Lower lobe of right lung (tissue), 2 donors: ENCODE measurements around the gene NOD1. TPM values are rescaled to one million over a fixed set of nuclear protein-coding genes. Genes with fewer than 3 reads are reported as not detected.

Source experiments
- ATAC-seq, 2 donors: fragments of 200-7000 bp; cut with Tn5 transposase; one replicate each; pipeline ENCODE4 v1.9.1; 2020 to 2022; ENCODE audit warnings: mild to moderate bottlenecking in 2 of 2, moderate library complexity in 2 of 2
- DNase-seq: peaks from one replicate; pipeline ENCODE4 v3.0.0-alpha.2; 2020
- H3K27ac ChIP-seq: fragments of 200-600 bp; one replicate; pipeline ENCODE4 v1.8.0; 2022
- H3K27me3 ChIP-seq: fragments of 200-600 bp; one replicate; pipeline ENCODE4 v1.8.0; 2022; ENCODE audit warnings: low read depth
- H3K36me3 ChIP-seq: fragments of 200-600 bp; one replicate; pipeline ENCODE4 v1.8.0; 2022; ENCODE audit warnings: mild to moderate bottlenecking
- H3K4me1 ChIP-seq: fragments of 200-600 bp; one replicate; pipeline ENCODE4 v1.8.0; 2022
- H3K4me3 ChIP-seq: fragments of 200-600 bp; one replicate; pipeline ENCODE4 v1.8.0; 2022; ENCODE audit warnings: mild to moderate bottlenecking
- H3K9me3 ChIP-seq: fragments of 200-600 bp; one replicate; pipeline ENCODE4 v1.8.0; 2022
- intact Hi-C: fragments of 100-400 bp; cut with DNase I; formaldehyde crosslinking; loops from one replicate; pipeline ENCODE4 v1.11.0; 2022
- total RNA-seq: library from RNA; stranded (reverse); fragmentation: NEBNext Ultra II Directional; extraction: Animal tissue kit (Norgen Biotek cat#: 25700); gene quantifications from one replicate; pipeline ENCODE4 v1.2.1, GENCODE V29; 2021
- TF ChIP-seq, protein P1 (sequence below): fragments of 200-600 bp; IDR thresholded peaks from one replicate; pipeline ENCODE4 v1.8.0; 2022; ENCODE audit warnings: antibody characterized with exemption, mild to moderate bottlenecking
- donor health status: DM: no; HTN: yes; CAD: no; lungs with severe emphysema.

Gene NOD1
- total RNA-seq, 1 donor from 2014 or later, result 42.9 TPM

DNA sequence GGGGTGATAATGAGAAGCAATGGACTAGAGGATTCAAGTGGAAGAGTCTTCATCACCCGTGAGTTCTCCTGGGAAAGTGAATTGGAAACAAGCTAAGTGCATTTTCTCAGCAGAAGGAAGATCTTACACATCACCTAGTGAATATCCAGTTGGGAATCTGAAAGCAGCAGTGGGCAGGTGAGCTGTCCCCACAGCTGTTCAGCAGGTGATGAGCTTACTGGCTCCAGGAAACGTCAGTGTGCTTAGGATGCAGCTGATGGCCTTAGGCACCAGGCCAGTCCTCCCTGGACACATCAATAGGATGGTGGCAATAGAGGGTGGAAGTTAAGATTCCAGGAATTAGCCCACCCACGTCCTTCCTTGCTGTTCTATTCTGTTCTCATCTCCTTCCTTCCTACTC, 66.7 kb downstream of the NOD1 start:
- Histone ChIP-seq H3K4me3 (no peak overlapping the region), H3K4me1 (peaks cover 11% of the 10 kb centered on the region), H3K27ac (no peak overlapping the region), H3K27me3 (no peaks in the 10 kb centered on the region), H3K36me3 (no peaks in the 10 kb centered on the region), H3K9me3 (peaks cover 3% of the 10 kb centered on the region)
- DNase-seq, result no peak
- intact Hi-C loops, result no loop called here
- TF ChIP-seq, protein P1, sequence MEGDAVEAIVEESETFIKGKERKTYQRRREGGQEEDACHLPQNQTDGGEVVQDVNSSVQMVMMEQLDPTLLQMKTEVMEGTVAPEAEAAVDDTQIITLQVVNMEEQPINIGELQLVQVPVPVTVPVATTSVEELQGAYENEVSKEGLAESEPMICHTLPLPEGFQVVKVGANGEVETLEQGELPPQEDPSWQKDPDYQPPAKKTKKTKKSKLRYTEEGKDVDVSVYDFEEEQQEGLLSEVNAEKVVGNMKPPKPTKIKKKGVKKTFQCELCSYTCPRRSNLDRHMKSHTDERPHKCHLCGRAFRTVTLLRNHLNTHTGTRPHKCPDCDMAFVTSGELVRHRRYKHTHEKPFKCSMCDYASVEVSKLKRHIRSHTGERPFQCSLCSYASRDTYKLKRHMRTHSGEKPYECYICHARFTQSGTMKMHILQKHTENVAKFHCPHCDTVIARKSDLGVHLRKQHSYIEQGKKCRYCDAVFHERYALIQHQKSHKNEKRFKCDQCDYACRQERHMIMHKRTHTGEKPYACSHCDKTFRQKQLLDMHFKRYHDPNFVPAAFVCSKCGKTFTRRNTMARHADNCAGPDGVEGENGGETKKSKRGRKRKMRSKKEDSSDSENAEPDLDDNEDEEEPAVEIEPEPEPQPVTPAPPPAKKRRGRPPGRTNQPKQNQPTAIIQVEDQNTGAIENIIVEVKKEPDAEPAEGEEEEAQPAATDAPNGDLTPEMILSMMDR, result no peak
- ATAC-seq, result no peak

DNA sequence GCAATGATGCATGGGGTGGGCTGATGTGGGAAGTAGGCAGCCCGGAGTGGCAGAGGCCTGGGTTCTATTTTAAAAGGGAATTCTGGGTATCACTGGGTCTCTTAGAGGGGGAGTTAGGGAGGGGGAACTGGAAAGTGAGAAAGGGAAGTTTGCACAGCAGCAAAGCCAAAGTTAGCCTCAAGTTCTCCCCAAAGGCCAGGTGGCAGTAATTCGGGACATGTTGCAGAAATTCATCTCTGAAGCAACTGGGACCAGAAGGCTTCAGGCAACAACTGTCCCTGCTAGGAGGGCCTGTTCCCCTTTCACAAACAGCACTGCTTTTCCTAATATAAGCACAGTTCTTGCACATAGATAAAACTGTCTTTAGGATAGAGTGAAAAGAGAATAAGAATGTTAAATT, 67.4 kb downstream of the NOD1 start:
- TF ChIP-seq, protein P1, result no peak
- H3K4me1 ChIP-seq, result peaks cover 11% of the 10 kb centered on the region
- H3K36me3 ChIP-seq, result no peaks in the 10 kb centered on the region
- DNase-seq (no peak), ATAC-seq (no peak)
- no peaks in the 10 kb centered on the region for H3K27me3 ChIP-seq
- H3K4me3 ChIP-seq, result no peak overlapping the region
- H3K9me3 ChIP-seq, result peaks cover 3% of the 10 kb centered on the region
- intact Hi-C loops, result no loop called here
- no peak overlapping the region for H3K27ac ChIP-seq

GRCh38 chr7:30406664-30407425, 71.7 kb downstream of the NOD1 start:
- Histone ChIP-seq H3K9me3 (no peaks in the 10 kb centered on the region), H3K36me3 (peaks cover 10% of the 10 kb centered on the region), H3K4me1 (peaks cover under 1% of the 10 kb centered on the region), H3K27ac (no peak overlapping the region), H3K27me3 (no peaks in the 10 kb centered on the region), H3K4me3 (no peak overlapping the region)
- DNase-seq, result no peak
- intact Hi-C loops, result no loop called here
- ATAC-seq, result no peak
- TF ChIP-seq, protein P1, result no peak

DNA sequence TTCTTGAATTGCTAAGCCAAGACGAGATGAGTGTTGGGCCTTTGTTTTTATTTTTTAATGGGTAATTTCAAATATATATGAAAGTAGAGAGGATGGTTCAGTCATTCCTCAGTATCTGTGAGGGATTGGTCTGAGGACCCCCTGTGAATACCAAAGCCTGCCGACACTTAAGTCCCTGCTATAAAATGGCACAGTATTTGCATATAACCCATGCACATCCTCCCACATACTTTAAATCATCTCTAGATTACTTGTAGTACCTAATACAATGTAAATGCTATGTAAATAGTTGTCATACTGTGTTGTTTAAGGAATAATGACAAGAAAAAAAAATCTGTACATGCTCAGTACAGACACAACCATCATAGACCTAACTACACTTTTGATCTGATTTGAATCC, 73.4 kb downstream of the NOD1 start:
- ATAC-seq, result no peak
- DNase-seq, result no peak
- no peaks in the 10 kb centered on the region for H3K4me1 ChIP-seq
- H3K36me3 ChIP-seq, result peaks cover 10% of the 10 kb centered on the region
- no peaks in the 10 kb centered on the region for H3K9me3 ChIP-seq
- TF ChIP-seq, protein P1, result no peak
- no peaks in the 10 kb centered on the region for H3K27me3 ChIP-seq
- H3K27ac ChIP-seq, result no peak overlapping the region
- H3K4me3 ChIP-seq, result no peak overlapping the region
- intact Hi-C loops, result no loop called here

- Histone ChIP-seq H3K4me1 (no peaks in the 10 kb centered on the region), H3K36me3 (peaks cover 10% of the 10 kb centered on the region), H3K4me3 (no peak overlapping the region), H3K27ac (no peak overlapping the region), H3K27me3 (no peaks in the 10 kb centered on the region), H3K9me3 (no peaks in the 10 kb centered on the region)
- TF ChIP-seq, protein P1, result no peak
- DNase-seq (no peak), ATAC-seq (no peak)
- intact Hi-C loops, result no loop called here
Observed at GRCh38 chr7:30403477-30403876, 75.1 kb downstream of the NOD1 start.
